AG09319 (cell line): ENCODE data around the gene PRPH.

Experiments
- DNase-seq: peaks from one replicate; pipeline ENCODE4 v3.0.0-alpha.2; 2010; ENCODE audit warnings: low read depth; ENCODE audit errors: extremely low read depth
- TF ChIP-seq, protein P1 (sequence below): IDR thresholded peaks from 2 replicates; pipeline ENCODE4 v1.5.1; 2011; ENCODE audit warnings: low read depth, mild to moderate bottlenecking, inconsistent platforms, low read length, moderate library complexity

The PRPH gene

DNA sequence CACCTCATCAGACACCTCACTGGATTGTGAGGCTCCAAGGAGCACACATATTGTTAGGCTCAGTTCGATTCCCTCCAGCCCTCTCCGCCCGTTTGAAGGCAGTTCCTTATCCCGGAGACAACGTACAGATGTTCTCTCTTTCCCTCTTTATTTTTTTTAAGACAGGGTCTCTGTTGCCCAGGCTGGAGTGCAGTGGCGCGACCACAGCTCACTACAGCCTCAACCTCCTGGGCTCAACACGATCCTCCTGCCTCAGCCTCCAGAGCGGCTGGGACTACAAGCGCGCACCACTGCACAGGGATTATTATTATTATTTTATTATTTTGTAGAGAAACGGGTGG is 27.4 kb downstream of the PRPH start:
- DNase-seq, result no peak
- TF ChIP-seq, protein P1, sequence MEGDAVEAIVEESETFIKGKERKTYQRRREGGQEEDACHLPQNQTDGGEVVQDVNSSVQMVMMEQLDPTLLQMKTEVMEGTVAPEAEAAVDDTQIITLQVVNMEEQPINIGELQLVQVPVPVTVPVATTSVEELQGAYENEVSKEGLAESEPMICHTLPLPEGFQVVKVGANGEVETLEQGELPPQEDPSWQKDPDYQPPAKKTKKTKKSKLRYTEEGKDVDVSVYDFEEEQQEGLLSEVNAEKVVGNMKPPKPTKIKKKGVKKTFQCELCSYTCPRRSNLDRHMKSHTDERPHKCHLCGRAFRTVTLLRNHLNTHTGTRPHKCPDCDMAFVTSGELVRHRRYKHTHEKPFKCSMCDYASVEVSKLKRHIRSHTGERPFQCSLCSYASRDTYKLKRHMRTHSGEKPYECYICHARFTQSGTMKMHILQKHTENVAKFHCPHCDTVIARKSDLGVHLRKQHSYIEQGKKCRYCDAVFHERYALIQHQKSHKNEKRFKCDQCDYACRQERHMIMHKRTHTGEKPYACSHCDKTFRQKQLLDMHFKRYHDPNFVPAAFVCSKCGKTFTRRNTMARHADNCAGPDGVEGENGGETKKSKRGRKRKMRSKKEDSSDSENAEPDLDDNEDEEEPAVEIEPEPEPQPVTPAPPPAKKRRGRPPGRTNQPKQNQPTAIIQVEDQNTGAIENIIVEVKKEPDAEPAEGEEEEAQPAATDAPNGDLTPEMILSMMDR, result no peak

DNA sequence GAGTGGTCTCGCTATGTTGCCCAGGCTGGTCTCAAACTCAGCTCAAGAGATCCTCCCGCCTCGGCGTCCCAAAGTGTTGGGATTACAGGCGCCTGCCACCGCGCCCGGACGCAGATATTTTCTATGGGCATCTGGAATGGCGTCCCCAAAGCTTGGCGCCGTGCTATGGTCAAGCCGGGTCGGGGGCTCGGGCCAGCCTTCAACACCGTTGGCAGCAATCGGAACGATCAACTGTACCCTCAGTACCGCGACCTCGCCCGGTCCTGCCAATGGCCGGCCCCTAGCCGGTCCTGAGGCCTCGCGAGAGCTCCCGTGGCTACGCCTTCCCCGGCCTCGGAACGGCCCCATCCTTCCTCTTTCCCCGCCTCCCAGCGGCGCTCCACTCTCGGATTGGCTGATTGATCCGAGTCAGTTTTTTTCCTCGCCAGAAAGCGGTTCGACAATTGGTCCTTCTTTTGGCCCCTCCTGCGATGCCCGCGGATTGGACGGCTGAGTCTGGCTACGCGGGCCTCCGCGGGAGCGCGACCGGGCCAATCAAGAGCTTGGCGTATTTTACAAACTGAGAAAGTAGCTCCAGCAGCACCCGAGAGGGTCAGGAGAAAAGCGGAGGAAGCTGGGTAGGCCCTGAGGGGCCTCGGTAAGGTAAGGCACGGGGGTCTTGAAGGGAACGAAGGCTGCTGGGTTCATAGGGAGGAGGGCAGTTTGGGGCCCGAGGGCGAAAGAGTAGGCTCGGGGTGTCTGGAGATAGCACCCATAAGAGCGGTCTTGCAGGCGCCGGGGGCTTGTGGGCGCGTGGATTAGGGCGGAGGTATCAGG is 28.0 kb downstream of the PRPH start, which contains the start of gene TROAP:
Gene TROAP, plus strand, starts transcription at position 548 of the 816 bp plus-strand sequence. CDS start 354 bp downstream, outside the sequence.
- DNase-seq, result peak; percentile 94
- TF ChIP-seq, protein P1, result no peak

DNA sequence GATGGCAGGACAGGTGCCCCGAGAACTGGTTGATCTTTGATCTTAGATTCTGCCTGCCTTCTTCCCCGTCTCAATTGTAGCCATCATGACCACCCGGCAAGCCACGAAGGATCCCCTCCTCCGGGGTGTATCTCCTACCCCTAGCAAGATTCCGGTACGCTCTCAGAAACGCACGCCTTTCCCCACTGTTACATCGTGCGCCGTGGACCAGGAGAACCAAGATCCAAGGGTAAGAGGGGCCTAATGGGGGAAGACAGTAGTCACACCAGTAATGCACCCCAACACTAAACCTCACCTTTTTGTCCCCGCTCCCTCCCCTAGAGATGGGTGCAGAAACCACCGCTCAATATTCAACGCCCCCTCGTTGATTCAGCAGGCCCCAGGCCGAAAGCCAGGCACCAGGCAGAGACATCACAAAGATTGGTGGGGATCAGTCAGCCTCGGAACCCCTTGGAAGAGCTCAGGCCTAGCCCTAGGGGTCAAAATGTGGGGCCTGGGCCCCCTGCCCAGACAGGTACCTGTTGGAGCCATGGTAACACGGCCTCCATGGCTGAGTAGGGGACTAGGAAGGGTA is 28.7 kb downstream of the PRPH start:
- TF ChIP-seq, protein P1, result no peak
- no peak for DNase-seq

DNA sequence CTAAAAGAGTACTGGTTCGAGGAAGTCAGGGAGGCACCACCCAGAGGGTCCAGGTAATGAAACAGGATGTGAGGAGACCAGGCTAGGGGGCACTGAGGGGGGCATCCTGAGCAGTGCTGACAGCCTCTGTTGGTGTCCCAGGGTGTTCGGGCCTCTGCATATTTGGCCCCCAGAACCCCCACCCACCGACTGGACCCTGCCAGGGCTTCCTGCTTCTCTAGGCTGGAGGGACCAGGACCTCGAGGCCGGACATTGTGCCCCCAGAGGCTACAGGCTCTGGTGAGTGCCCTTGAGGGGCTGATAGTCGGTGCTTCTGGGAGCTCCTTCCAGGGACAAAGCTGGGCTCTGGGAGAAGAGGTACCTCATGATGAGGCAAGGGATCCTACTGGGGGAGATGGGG is 30.7 kb downstream of the PRPH start:
- no peak for DNase-seq
- TF ChIP-seq, protein P1, result no peak

DNA sequence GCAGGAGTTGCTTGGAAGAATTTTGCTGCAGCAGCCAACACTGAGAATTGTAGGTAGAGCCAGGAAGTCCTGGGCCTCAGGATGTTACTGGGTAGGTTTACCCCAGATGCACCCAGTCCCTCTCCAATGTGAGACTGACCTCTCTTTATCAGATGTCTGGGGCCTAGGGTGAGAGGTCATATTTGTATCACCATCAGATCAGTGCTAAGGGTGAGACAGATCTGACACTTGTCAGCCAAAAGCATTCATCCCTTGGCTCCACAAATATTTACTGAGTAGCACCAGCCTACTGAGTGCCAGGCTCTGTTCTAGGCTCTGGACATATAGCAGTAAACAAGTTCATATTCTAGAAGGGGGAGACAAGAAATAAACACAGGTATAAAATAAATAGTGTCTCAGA is 32.4 kb downstream of the PRPH start:
- DNase-seq, result no peak
- TF ChIP-seq, protein P1, result no peak

DNA sequence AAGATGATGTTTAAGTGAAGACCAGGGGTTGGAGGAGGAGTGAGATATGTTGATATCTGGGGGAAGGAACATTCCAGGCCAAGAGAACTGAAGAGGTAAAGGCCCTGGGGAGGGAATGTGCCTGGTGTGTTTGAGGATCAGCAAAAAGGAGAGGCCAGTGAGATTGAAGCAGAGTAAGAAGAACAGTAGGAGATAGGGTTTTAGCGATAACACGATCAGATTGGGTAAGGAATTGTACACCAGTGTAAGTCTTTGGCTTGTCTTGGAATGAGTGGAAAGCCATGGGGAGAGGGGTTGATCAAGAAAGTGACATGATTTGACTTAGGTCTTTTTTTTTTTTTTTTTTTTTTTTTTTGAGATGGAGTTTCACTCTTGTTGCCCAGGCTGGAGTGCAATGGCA is 32.9 kb downstream of the PRPH start:
- no peak for DNase-seq
- TF ChIP-seq, protein P1, result no peak

DNA sequence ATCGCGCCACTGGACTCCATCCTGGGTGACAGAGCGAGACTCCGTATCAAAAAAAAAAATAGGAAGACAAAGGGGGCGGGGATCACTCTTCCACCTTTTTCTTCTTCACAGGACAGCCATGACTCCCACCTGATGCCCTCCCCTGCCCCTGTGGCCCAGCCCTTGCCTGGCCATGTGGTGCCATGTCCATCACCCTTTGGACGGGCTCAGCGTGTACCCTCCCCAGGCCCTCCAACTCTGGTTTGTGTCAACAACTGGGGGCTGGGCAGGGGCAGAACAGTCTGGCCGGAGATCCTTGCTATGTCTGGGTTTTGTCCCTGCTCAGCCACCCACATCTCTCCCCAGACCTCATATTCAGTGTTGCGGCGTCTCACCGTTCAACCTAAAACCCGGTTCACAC is 33.9 kb downstream of the PRPH start:
- DNase-seq, result no peak
- TF ChIP-seq, protein P1, result no peak
